Lower leg skin (tissue), 3 donors: ENCODE results near the gene EBF3.

Experiments used
- POLR2A ChIP-seq, 2 donors: fragments of 450-650 bp; IDR thresholded peaks; one replicate each; pipeline ENCODE4 v1.6.1; 2016 to 2017; ENCODE audit warnings: antibody characterized with exemption in 2 of 2, mild to moderate bottlenecking in 1 of 2, moderate library complexity in 1 of 2
- TF ChIP-seq, protein P1 (sequence below), 3 donors: fragments of 450-650 bp; IDR thresholded peaks; one replicate each; pipeline ENCODE4 v1.5.1; 2016; ENCODE audit warnings: antibody characterized with exemption in 3 of 3, mild to moderate bottlenecking in 3 of 3, moderate library complexity in 2 of 3

GRCh38 chr10:129908406-129908805 is 55.7 kb downstream of the EBF3 start:
- TF ChIP-seq, protein P1, sequence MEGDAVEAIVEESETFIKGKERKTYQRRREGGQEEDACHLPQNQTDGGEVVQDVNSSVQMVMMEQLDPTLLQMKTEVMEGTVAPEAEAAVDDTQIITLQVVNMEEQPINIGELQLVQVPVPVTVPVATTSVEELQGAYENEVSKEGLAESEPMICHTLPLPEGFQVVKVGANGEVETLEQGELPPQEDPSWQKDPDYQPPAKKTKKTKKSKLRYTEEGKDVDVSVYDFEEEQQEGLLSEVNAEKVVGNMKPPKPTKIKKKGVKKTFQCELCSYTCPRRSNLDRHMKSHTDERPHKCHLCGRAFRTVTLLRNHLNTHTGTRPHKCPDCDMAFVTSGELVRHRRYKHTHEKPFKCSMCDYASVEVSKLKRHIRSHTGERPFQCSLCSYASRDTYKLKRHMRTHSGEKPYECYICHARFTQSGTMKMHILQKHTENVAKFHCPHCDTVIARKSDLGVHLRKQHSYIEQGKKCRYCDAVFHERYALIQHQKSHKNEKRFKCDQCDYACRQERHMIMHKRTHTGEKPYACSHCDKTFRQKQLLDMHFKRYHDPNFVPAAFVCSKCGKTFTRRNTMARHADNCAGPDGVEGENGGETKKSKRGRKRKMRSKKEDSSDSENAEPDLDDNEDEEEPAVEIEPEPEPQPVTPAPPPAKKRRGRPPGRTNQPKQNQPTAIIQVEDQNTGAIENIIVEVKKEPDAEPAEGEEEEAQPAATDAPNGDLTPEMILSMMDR (IDR thresholded peaks at IDR 0.05): no peak
- TF ChIP-seq POLR2A (IDR thresholded peaks at IDR 0.05): no peak
